HEK293T (cell line): ENCODE data around the gene MMP14.

Experiments
- ARNT ChIP-seq: fragments of 450-650 bp; IDR thresholded peaks from 2 replicates; pipeline ENCODE4 v1.6.1; 2017; ENCODE audit warnings: mild to moderate bottlenecking
- BHLHE40 ChIP-seq: fragments of 450-650 bp; IDR thresholded peaks from 2 replicates; pipeline ENCODE4 v1.6.1; 2016; ENCODE audit warnings: mild to moderate bottlenecking, moderate library complexity, borderline replicate concordance
- ELF4 ChIP-seq: fragments of 450-650 bp; IDR thresholded peaks from 2 replicates; pipeline ENCODE4 v1.6.1; 2017; ENCODE audit warnings: antibody characterized with exemption
- FOXK2 ChIP-seq: fragments of 450-650 bp; IDR thresholded peaks from 2 replicates; pipeline ENCODE4 v1.6.1; 2016; ENCODE audit warnings: mild to moderate bottlenecking
- FOXM1 ChIP-seq: fragments of 450-650 bp; IDR thresholded peaks from 2 replicates; pipeline ENCODE4 v1.6.1; 2017; ENCODE audit warnings: mild to moderate bottlenecking, borderline replicate concordance
- LEF1 ChIP-seq: fragments of 450-650 bp; IDR thresholded peaks from 2 replicates; pipeline ENCODE4 v1.6.1; 2017; ENCODE audit warnings: mild to moderate bottlenecking, borderline replicate concordance
- NFRKB ChIP-seq: fragments of 450-650 bp; IDR thresholded peaks from 2 replicates; pipeline ENCODE4 v1.6.1; 2016; ENCODE audit warnings: mild to moderate bottlenecking, moderate library complexity
- SP1 ChIP-seq: fragments of 450-650 bp; IDR thresholded peaks from 2 replicates; pipeline ENCODE4 v1.6.1; 2017
- SUZ12 ChIP-seq: fragments of 450-650 bp; IDR thresholded peaks from 2 replicates; pipeline ENCODE4 v1.6.1; 2016; ENCODE audit warnings: mild to moderate bottlenecking
- TARDBP ChIP-seq: fragments of 450-650 bp; IDR thresholded peaks from 2 replicates; pipeline ENCODE4 v1.6.1; 2016
- ZNF384 ChIP-seq: fragments of 450-650 bp; IDR thresholded peaks from 2 replicates; pipeline ENCODE4 v1.6.1; 2016
- TF ChIP-seq, protein P1 (sequence below): fragments of 450-650 bp; IDR thresholded peaks from 2 replicates; pipeline ENCODE4 v1.6.1; 2016

- no peak for TF ChIP-seq SP1
- TF ChIP-seq, protein P1, sequence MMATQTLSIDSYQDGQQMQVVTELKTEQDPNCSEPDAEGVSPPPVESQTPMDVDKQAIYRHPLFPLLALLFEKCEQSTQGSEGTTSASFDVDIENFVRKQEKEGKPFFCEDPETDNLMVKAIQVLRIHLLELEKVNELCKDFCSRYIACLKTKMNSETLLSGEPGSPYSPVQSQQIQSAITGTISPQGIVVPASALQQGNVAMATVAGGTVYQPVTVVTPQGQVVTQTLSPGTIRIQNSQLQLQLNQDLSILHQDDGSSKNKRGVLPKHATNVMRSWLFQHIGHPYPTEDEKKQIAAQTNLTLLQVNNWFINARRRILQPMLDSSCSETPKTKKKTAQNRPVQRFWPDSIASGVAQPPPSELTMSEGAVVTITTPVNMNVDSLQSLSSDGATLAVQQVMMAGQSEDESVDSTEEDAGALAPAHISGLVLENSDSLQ = no peak
- no peak for TF ChIP-seq BHLHE40
- no peak for TF ChIP-seq ARNT
- TF ChIP-seq FOXK2 = no peak
- no peak for TF ChIP-seq LEF1
- TF ChIP-seq FOXM1 = no peak
- TF ChIP-seq TARDBP = no peak
- TF ChIP-seq ZNF384 = no peak
- TF ChIP-seq SUZ12 = no peak
- no peak for TF ChIP-seq NFRKB
- TF ChIP-seq ELF4 = no peak
These were observed 4.9 kb downstream of the MMP14 start for GRCh38 chr14:22841311-22841710.
